Measurements from ENCODE around the gene KDM2B. TPM values are rescaled to one million over a fixed set of nuclear protein-coding genes. Genes with fewer than 3 reads are reported as not detected.

Gene KDM2B
- total RNA-seq, 1 donor from 2014 or later = 10.3 TPM

GRCh38 chr12:121454921-121455320 lies 125.9 kb downstream of the KDM2B start:
- no peak for ATAC-seq (ENCODE audit: poor library complexity)
- intact Hi-C loops (cut with DNase I) = no loop called here

GRCh38 chr12:121453629-121454028 lies 127.2 kb downstream of the KDM2B start:
- DNase-seq = no peak
- intact Hi-C loops (cut with DNase I) = no loop called here
- no peak for ATAC-seq (ENCODE audit: poor library complexity)

More at GRCh38 chr12:121454921-121455320, 125.9 kb downstream of the KDM2B start:
- no peak for DNase-seq

GRCh38 chr12:121452985-121453360 lies 127.8 kb downstream of the KDM2B start:
- intact Hi-C loops (cut with DNase I) = no loop called here
- no peak for DNase-seq
- ATAC-seq (ENCODE audit: poor library complexity) = no peak

GRCh38 chr12:121452340-121452984 lies 128.4 kb downstream of the KDM2B start:
- intact Hi-C loops (cut with DNase I) = no loop called here
- ATAC-seq (ENCODE audit: poor library complexity) = peak; percentile 5
- DNase-seq = no peak

GRCh38 chr12:121451961-121452339 lies 128.9 kb downstream of the KDM2B start:
- DNase-seq (no peak), ATAC-seq (ENCODE audit: poor library complexity) (no peak)
- intact Hi-C loops (cut with DNase I) = no loop called here

- intact Hi-C loops (cut with DNase I) = no loop called here
- DNase-seq (no peak), ATAC-seq (ENCODE audit: poor library complexity) (no peak)
Measured at GRCh38 chr12:121448771-121449315, 132.0 kb downstream of the KDM2B start.

- DNase-seq (no peak), ATAC-seq (ENCODE audit: poor library complexity) (no peak)
- intact Hi-C loops (cut with DNase I) = no loop called here
Measured at GRCh38 chr12:121446750-121447149, 134.1 kb downstream of the KDM2B start.

- DNase-seq = no peak
Measured at GRCh38 chr12:121444842-121445202, 136.0 kb downstream of the KDM2B start.

GRCh38 chr12:121443911-121444841 lies 136.6 kb downstream of the KDM2B start:
- DNase-seq (no peak), ATAC-seq (ENCODE audit: poor library complexity) (no peak)
- intact Hi-C loops (cut with DNase I) = loop anchor here (5.0 kb wide), 1 partner anchor 107 kb away; no protein-coding TSS in a partner anchor

More at GRCh38 chr12:121444842-121445202, 136.0 kb downstream of the KDM2B start:
- intact Hi-C loops (cut with DNase I) = loop anchor here (5.0 kb wide), 1 partner anchor 108 kb away; no protein-coding TSS in a partner anchor
- ATAC-seq (ENCODE audit: poor library complexity) = no peak

- intact Hi-C loops (cut with DNase I) = loop anchor here (5.0 kb wide), 1 partner anchor 106 kb away; no protein-coding TSS in a partner anchor
- ATAC-seq (ENCODE audit: poor library complexity) (peak; percentile 93), DNase-seq (peak; percentile 90)
Measured at GRCh38 chr12:121443193-121443870, 137.5 kb downstream of the KDM2B start.

- no peak for ATAC-seq (ENCODE audit: poor library complexity)
Measured at GRCh38 chr12:121442028-121442948, 138.5 kb downstream of the KDM2B start.

GRCh38 chr12:121441555-121441954 lies 139.3 kb downstream of the KDM2B start:
- ATAC-seq (ENCODE audit: poor library complexity) = no peak
- DNase-seq = no peak
- intact Hi-C loops (cut with DNase I) = loop anchor here (5.0 kb wide), 1 partner anchor 104 kb away; no protein-coding TSS in a partner anchor

More at GRCh38 chr12:121442028-121442948, 138.5 kb downstream of the KDM2B start:
- intact Hi-C loops (cut with DNase I) = loop anchor here (5.0 kb wide), 1 partner anchor 105 kb away; no protein-coding TSS in a partner anchor
- DNase-seq = no peak

GRCh38 chr12:121440768-121441167 lies 140.1 kb downstream of the KDM2B start:
- DNase-seq = no peak
- ATAC-seq (ENCODE audit: poor library complexity) = no peak
- intact Hi-C loops (cut with DNase I) = loop anchor here (5.0 kb wide), 1 partner anchor 103 kb away; no protein-coding TSS in a partner anchor

GRCh38 chr12:121439715-121440114 lies 141.1 kb downstream of the KDM2B start:
- no peak for ATAC-seq (ENCODE audit: poor library complexity)
- intact Hi-C loops (cut with DNase I) = loop anchor here (5.0 kb wide), 1 partner anchor 102 kb away; no protein-coding TSS in a partner anchor
- no peak for DNase-seq

- DNase-seq (no peak), ATAC-seq (ENCODE audit: poor library complexity) (no peak)
- intact Hi-C loops (cut with DNase I) = no loop called here
Measured at GRCh38 chr12:121438905-121439304, 141.9 kb downstream of the KDM2B start.

- intact Hi-C loops (cut with DNase I) = no loop called here
- DNase-seq = no peak
- no peak for ATAC-seq (ENCODE audit: poor library complexity)
Measured at GRCh38 chr12:121436706-121437105, 144.1 kb downstream of the KDM2B start.

GRCh38 chr12:121432740-121433480 lies 147.9 kb downstream of the KDM2B start:
- intact Hi-C loops (cut with DNase I) = no loop called here
- DNase-seq (no peak), ATAC-seq (ENCODE audit: poor library complexity) (no peak)
